Transverse colon (tissue), 3 donors: ENCODE measurements around the gene ADCY9.

Source experiments
- CTCF ChIP-seq, 5 experiments: fragments of 200-600 bp in 3 of 5; fragments of 450-650 bp in 2 of 5; sonication (generic) in 3 of 5; IDR thresholded peaks; 1 replicate in 2 of 5; 2 replicates in 3 of 5; pipeline ENCODE4 v1.5.1; 2016 to 2017; ENCODE audit warnings: antibody characterized with exemption in 5 of 5, inconsistent platforms in 3 of 5, mild to moderate bottlenecking in 2 of 5, moderate library complexity in 1 of 5
- EP300 ChIP-seq: sonication (generic); formaldehyde crosslinking; IDR thresholded peaks from one replicate; pipeline ENCODE4 v1.6.1; 2017; ENCODE audit warnings: antibody characterized with exemption, low read depth
- POLR2A ChIP-seq: fragments of 450-650 bp; IDR thresholded peaks from one replicate; pipeline ENCODE4 v1.6.1; 2016; ENCODE audit warnings: antibody characterized with exemption, mild to moderate bottlenecking, moderate library complexity

DNA sequence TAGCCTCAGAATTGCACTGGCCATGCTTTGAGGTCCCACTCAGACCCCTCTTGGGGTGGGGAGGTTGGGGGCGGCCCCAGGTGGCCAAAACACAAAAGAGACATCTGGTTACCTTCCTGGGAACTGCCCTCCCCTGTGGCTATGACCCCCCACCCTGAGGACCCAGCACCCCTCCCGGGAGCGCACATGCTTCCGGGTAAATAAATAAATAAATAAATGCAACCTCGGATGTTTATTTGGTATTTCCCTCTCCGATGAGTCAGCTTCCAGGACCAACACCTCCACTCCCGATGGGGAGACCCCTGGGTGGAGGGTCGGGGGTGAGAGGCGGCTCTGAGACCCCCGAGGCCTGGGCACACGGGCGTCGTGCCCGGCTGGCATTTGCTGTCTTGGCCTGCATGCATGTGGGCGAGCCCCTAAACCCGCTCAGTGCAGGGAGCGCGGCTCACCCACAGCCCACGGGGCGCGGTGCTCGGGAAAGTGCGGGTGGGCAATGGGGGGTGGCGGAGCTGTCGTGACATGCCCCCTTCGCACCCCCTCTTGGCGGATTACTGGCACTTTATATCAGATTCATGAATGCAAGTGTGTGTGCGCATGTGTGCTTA, 151.5 kb downstream of the ADCY9 start:
- no peak for TF ChIP-seq CTCF (IDR thresholded peaks at IDR 0.05)
- no peak for TF ChIP-seq POLR2A
- TF ChIP-seq EP300: no peak
